PC-3 (cell line): ENCODE measurements around the gene DIAPH3.

Source experiments
- CTCF ChIP-seq: fragments of 300-600 bp; sonication (generic); conservative IDR thresholded peaks from 2 replicates; pipeline ENCODE4 v1.5.1; 2017; ENCODE audit warnings: antibody characterized with exemption, low read depth, mild to moderate bottlenecking, low read length
- EZH2 ChIP-seq: fragments of 300-600 bp; sonication (generic); IDR thresholded peaks from one replicate; pipeline ENCODE4 v1.6.1; 2017; ENCODE audit warnings: antibody characterized with exemption, mild to moderate bottlenecking, low read length; ENCODE audit not compliant: unreplicated experiment

- no peak for TF ChIP-seq CTCF
- TF ChIP-seq EZH2: no peak
Measured at GRCh38 chr13:59877933-59878332, 285.8 kb downstream of the DIAPH3 start.
